Astrocyte (in vitro differentiated cells and primary cell): ENCODE measurements around the gene IGF2BP3.
"Not testable (repeated sequence)": the region's sequence is repeated elsewhere in the genome, so short reads cannot be mapped to it uniquely, and the experiment has no call there.

Experiments used
- CTCF ChIP-seq: IDR thresholded peaks from 2 replicates; pipeline ENCODE4 v1.5.1; 2011; ENCODE audit warnings: low read depth, mild to moderate bottlenecking, inconsistent platforms, low read length, moderate library complexity; ENCODE audit not compliant: insufficient read depth
- EZH2 ChIP-seq: IDR thresholded peaks from 2 replicates; pipeline ENCODE4 v1.6.1; 2012; ENCODE audit warnings: mild to moderate bottlenecking, low read length, inconsistent platforms; ENCODE audit not compliant: insufficient read depth

GRCh38 chr7:23406564-23406963, 63.7 kb downstream of the IGF2BP3 start:
- TF ChIP-seq CTCF, EZH2: not testable (repeated sequence)
